GM12875 (cell line): Measurements from ENCODE around the gene RNF212.

Experiments
- H3K4me3 ChIP-seq: one replicate; pipeline ENCODE4 v1.5.1; 2011; ENCODE audit warnings: low read depth, low read length, control low read depth
- TF ChIP-seq, protein P1 (sequence below): IDR thresholded peaks from 2 replicates; pipeline ENCODE4 v1.5.1; 2011; ENCODE audit warnings: low read depth, mild to moderate bottlenecking, control low read depth, inconsistent platforms, low read length, moderate library complexity, borderline replicate concordance; ENCODE audit not compliant: insufficient read depth

RNF212 gene

DNA sequence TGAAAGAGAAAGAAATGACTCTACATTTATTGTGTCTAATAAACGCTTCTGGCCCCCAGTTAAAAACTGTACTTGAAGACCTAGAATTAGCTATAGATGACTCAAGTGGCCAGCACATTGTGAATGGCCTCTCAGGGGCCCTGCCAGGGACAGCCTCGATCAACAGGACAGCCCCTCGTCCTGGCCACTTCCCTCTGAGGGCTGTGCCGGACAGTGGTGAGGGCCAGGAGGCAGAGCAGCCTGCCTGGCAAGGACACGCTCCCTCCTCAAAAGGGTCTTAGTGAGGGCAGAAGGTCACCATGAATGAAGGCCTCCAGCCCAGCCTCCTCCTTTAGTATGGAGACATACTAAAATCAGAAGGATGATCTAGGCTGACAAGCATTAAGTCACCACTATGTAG lies 16.5 kb downstream of the RNF212 start:
- no peak overlapping the region for H3K4me3 ChIP-seq
- TF ChIP-seq, protein P1, sequence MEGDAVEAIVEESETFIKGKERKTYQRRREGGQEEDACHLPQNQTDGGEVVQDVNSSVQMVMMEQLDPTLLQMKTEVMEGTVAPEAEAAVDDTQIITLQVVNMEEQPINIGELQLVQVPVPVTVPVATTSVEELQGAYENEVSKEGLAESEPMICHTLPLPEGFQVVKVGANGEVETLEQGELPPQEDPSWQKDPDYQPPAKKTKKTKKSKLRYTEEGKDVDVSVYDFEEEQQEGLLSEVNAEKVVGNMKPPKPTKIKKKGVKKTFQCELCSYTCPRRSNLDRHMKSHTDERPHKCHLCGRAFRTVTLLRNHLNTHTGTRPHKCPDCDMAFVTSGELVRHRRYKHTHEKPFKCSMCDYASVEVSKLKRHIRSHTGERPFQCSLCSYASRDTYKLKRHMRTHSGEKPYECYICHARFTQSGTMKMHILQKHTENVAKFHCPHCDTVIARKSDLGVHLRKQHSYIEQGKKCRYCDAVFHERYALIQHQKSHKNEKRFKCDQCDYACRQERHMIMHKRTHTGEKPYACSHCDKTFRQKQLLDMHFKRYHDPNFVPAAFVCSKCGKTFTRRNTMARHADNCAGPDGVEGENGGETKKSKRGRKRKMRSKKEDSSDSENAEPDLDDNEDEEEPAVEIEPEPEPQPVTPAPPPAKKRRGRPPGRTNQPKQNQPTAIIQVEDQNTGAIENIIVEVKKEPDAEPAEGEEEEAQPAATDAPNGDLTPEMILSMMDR = no peak

DNA sequence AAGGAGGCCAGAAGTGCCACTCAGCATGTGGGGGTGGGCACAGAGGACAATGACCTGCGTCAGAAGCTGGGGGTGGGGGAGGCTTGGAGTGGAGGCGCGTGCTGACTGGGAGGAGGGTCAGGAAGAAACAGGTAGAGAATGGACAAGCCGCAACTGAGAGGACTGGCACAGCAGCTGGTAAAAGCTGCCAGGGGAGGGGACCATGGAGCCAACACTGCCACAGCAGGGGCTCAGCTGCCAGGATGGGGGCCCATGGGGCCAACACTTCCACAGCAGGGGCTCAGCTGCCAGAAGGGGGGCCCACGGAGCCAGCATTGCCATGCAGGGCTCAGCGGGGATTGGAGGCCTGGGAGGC lies 19.1 kb downstream of the RNF212 start:
- no peak overlapping the region for H3K4me3 ChIP-seq

DNA sequence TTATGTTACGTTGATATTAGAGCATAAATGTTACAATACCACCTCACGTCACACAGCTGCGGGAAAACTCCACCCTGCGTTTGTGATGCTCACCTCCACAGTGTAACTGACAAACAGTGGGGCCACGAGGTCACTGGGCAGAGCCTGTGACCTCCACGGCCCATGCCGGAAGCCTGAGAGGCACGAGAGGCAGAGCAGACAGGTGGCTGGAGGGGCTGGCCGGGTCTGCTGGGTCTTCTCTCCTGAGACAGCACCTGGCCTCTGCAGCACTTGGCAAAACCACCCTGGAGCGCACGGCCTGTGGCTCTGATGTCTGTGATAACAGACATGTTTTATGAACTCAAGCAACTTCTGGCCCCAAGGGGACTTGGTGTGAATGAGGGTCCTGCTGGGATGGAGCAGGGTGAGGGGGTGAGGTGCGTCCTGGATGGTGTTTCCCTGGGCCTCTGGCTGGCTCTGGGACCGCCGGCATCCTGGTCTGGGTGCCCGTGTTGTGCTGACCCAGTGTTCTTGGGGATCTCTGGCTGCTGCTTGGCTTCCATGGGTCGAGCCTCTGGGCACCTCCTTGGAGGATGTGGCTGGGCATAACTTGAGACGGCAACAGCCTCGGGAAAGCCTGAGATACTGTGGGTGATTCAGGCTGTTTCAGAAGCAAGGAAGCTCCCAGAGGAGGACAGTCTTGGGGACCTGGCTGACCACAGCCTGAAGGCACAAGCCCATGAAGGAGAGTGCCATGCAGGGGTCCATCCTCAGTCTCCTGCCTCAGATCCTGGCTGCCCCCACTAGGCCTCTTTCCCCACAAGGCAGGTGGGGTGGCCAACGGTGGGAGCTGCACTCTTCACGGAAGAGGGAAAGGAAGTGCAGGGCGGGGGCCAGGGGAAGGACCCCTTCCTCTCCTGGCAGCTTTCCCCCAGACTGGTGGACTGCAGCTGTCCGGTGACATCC lies 19.7 kb downstream of the RNF212 start:
- no peak overlapping the region for H3K4me3 ChIP-seq
- TF ChIP-seq, protein P1 = no peak

More for the DNA sequence above, 19.1 kb downstream of the RNF212 start:
- TF ChIP-seq, protein P1 = no peak

DNA sequence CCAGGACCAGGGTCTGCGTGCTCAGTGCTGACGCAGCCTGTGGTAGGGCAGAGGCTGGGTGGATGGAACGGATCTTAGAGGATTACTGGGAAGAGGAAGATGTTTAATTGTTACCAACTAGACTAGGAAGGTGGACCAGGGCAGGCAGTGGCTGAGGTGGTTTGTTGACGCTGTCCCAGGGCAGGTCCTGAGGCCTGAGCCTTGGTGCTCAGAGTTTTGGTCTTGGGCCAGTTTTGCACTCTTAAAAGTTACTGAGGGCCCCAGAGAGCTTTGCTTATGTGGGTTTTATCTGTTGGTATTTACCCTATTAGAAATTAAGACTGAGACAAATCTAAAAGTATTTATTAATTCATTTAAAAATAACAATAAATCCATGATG lies 20.4 kb downstream of the RNF212 start:
- TF ChIP-seq, protein P1 = no peak
- H3K4me3 ChIP-seq = no peak overlapping the region

DNA sequence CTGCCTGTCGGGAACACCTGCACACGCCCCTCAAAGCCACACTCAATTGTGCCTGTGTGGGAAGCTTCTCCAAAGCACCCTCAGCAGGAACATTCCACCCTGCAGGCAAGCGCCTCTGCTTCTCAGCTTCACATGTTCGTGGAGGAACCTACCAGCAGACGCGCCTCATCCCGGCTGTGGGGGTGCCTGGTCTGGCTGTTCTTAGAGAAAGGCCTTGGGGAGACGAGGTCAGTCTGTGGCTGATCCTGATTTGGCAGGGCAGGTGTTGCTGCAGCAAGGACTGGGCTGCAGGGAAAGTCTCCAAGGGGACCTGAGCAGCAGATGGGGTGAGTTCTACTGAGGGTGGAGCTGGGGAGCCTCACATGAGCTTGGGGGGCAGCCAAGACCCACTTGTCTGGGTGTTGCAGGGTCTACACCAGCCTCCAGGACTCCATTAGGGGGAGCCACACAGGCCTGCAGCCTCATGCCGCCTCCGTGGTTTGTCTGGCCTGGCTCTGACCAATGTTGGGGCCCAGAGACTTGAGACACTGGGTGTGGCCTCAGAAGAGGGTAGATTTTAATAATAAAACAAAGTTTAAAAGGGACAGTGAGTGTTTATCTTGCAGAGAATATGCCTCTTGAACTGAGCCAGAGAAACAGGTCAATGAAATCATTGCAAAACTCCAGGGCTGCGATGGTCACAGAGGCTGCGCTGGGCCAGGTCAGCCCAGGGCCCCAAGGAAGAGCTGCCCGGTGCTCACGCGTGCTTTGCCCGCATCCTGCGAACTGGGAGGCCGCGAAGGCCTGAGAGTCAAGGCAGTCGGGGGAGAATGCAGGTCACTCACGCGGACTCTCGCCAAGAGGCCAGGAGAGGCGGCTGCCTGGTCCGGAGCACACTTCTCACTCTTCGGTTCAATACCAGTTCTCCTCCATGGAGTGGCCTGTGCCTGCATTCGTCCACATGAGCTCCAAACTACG lies 21.1 kb downstream of the RNF212 start:
- TF ChIP-seq, protein P1 = no peak
- no peak overlapping the region for H3K4me3 ChIP-seq

DNA sequence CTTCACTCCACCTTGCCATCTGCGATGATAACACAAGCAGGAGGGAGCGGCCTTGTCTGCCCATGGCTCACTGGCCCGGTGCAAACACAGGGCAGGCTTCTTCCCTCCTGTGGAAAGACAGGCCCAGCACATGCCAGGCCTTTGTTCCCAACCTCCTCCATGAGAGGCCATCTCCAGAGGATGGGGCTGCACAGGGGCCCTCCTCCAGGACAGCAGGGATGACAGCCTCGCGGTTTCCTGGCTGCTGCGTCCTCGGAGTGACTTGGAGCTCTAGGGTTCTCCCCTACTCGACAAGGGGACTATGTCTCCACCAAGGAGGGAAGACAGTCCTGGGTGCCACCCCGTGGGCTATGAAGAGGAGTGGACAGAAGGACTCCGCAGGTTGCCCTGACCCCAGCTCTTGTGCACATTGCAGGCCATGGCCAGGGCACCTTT lies 21.8 kb downstream of the RNF212 start:
- TF ChIP-seq, protein P1 = no peak
- H3K4me3 ChIP-seq = no peak overlapping the region
